WTC11 (cell line): Measurements from ENCODE around the gene ARHGAP8. TPM values are rescaled to one million over a fixed set of nuclear protein-coding genes. Genes with fewer than 3 reads are reported as not detected.

Experiments
- ATAC-seq: fragments of 200-7000 bp; cut with Tn5 transposase; 2 replicates; pipeline ENCODE4 v1.10.0; 2021; ENCODE audit warnings: mild to moderate bottlenecking, moderate library complexity
- CTCF ChIA-PET: fragments of 300-600 bp; sonication (Branson Sonifier 250); formaldehyde crosslinking; loops from one replicate; lab custom pipeline; 2021; ENCODE audit warnings: antibody characterized with exemption; lab: Charles Lee
- POLR2A ChIA-PET: fragments of 350-600 bp; sonication (Branson Sonifier 250); formaldehyde crosslinking; loops from one replicate; lab custom pipeline; 2021; ENCODE audit warnings: antibody characterized with exemption; lab: Charles Lee
- DNase-seq: peaks from one replicate; pipeline ENCODE4 v3.0.0; 2021; ENCODE audit warnings: low spot score
- H3K27ac Mint-ChIP-seq: 2 replicates; pipeline ENCODE4 v1.8.0; 2021; ENCODE audit warnings: mixed read lengths
- H3K27me3 Mint-ChIP-seq: 2 replicates; pipeline ENCODE4 v1.8.0; 2021; ENCODE audit warnings: low read depth, mild to moderate bottlenecking, moderate library complexity, mixed read lengths
- H3K36me3 Mint-ChIP-seq: 2 replicates; pipeline ENCODE4 v1.8.0; 2021; ENCODE audit warnings: mixed read lengths
- H3K4me1 Mint-ChIP-seq: 2 replicates; pipeline ENCODE4 v1.8.0; 2022; ENCODE audit warnings: mixed read lengths
- H3K4me3 Mint-ChIP-seq: 2 replicates; pipeline ENCODE4 v1.8.0; 2021; ENCODE audit warnings: mild to moderate bottlenecking, moderate library complexity, mixed read lengths
- H3K9me3 Mint-ChIP-seq: 2 replicates; pipeline ENCODE4 v1.8.0; 2021; ENCODE audit warnings: mixed read lengths
- AFF4 ChIP-seq: sonication (generic); formaldehyde crosslinking; IDR thresholded peaks from 2 replicates; pipeline ENCODE4 v1.8.1; 2023; ENCODE audit warnings: mild to moderate bottlenecking, missing genetic modification reagents, borderline replicate concordance
- AR ChIP-seq: fragments of 250-450 bp; sonication (Bioruptor Pico); IDR thresholded peaks from 2 replicates; pipeline ENCODE4 v1.9.0; 2021; ENCODE audit warnings: mild to moderate bottlenecking
- ATF6 ChIP-seq: sonication (generic); formaldehyde crosslinking; IDR thresholded peaks from 2 replicates; pipeline ENCODE4 v1.8.1; 2023; ENCODE audit warnings: mild to moderate bottlenecking, missing genetic modification reagents
- CBFB ChIP-seq: sonication (generic); formaldehyde crosslinking; IDR thresholded peaks from 2 replicates; pipeline ENCODE4 v1.8.1; 2022; ENCODE audit warnings: mild to moderate bottlenecking, low read depth, missing genetic modification reagents
- GABPB1 ChIP-seq: sonication (generic); formaldehyde crosslinking; IDR thresholded peaks from 2 replicates; pipeline ENCODE4 v1.8.1; 2023; ENCODE audit warnings: mild to moderate bottlenecking, missing genetic modification reagents
- MLX ChIP-seq: sonication (generic); formaldehyde crosslinking; IDR thresholded peaks from 2 replicates; pipeline ENCODE4 v1.8.1; 2023; ENCODE audit warnings: mild to moderate bottlenecking, missing genetic modification reagents, moderate library complexity
- NFYB ChIP-seq: sonication (generic); formaldehyde crosslinking; conservative IDR thresholded peaks from 2 replicates; pipeline ENCODE4 v1.8.0; 2022; ENCODE audit warnings: low read depth, missing genetic modification reagents
- NR3C1 ChIP-seq: sonication (generic); formaldehyde crosslinking; conservative IDR thresholded peaks from 2 replicates; pipeline ENCODE4 v1.8.1; 2023; ENCODE audit warnings: low read depth, mild to moderate bottlenecking, missing genetic modification reagents
- OVOL2 ChIP-seq: fragments of 250-450 bp; sonication (Bioruptor Pico); IDR thresholded peaks from 2 replicates; pipeline ENCODE4 v1.9.0; 2021; ENCODE audit warnings: mild to moderate bottlenecking, borderline replicate concordance
- PREB ChIP-seq: sonication (generic); formaldehyde crosslinking; IDR thresholded peaks from 2 replicates; pipeline ENCODE4 v1.8.1; 2022; ENCODE audit warnings: mild to moderate bottlenecking, missing genetic modification reagents, moderate library complexity, borderline replicate concordance
- SMAD3 ChIP-seq: sonication (generic); formaldehyde crosslinking; IDR thresholded peaks from 2 replicates; pipeline ENCODE4 v1.8.0; 2022; ENCODE audit warnings: missing genetic modification reagents, mild to moderate bottlenecking, borderline replicate concordance
- SMAD4 ChIP-seq: sonication (generic); formaldehyde crosslinking; IDR thresholded peaks from 2 replicates; pipeline ENCODE4 v1.8.0; 2022; ENCODE audit warnings: mild to moderate bottlenecking, missing genetic modification reagents
- ZNF281 ChIP-seq: sonication (generic); formaldehyde crosslinking; IDR thresholded peaks from 2 replicates; pipeline ENCODE4 v1.8.0; 2023; ENCODE audit warnings: mild to moderate bottlenecking, missing genetic modification reagents
- ZNF317 ChIP-seq: sonication (generic); formaldehyde crosslinking; IDR thresholded peaks from 2 replicates; pipeline ENCODE4 v1.8.1; 2023; ENCODE audit warnings: low read depth, mild to moderate bottlenecking, moderate library complexity, missing genetic modification reagents, borderline replicate concordance
- ZNF416 ChIP-seq: fragments of 250-450 bp; sonication (Bioruptor Pico); IDR thresholded peaks from 2 replicates; pipeline ENCODE4 v1.9.0; 2021; ENCODE audit warnings: mild to moderate bottlenecking, inconsistent platforms
- ZNF532 ChIP-seq: fragments of 250-450 bp; sonication (Bioruptor Pico); IDR thresholded peaks from 2 replicates; pipeline ENCODE4 v1.9.0; 2021; ENCODE audit warnings: mild to moderate bottlenecking, borderline replicate concordance
- ZNF671 ChIP-seq: fragments of 250-450 bp; sonication (Bioruptor Pico); IDR thresholded peaks from 2 replicates; pipeline ENCODE4 v1.8.0; 2021; ENCODE audit warnings: mild to moderate bottlenecking
- total RNA-seq: library from RNA; stranded (reverse); gene quantifications from 3 replicates; pipeline ENCODE4 v1.2.3, GENCODE V29; 2021

ARHGAP8 gene
- total RNA-seq, 1 experiment from 2014 or later, result 61.4 TPM

- Mint-ChIP-seq H3K27ac (0 out of 2 replicates have a peak overlapping the region, but pooled peaks have one; percentile 83), H3K9me3 (peaks cover 5% of the 10 kb centered on the region; the same call in 1 of the 2 replicates), H3K4me3 (no peak overlapping the region), H3K27me3 (no peaks in the 10 kb centered on the region), H3K4me1 (peaks cover 12% of the 10 kb centered on the region), H3K36me3 (peaks cover 19% of the 10 kb centered on the region)
- ChIA-PET CTCF (interaction anchor here (1.1 to 1.6 kb wide), 2 partner anchors 38 to 98 kb away, joined by 4 to 7 read pairs; no protein-coding TSS in a partner anchor), POLR2A (interaction anchor here (0.6 kb wide), 1 partner anchor 347 kb away, joined by 3 read pairs; no protein-coding TSS in a partner anchor)
- ATAC-seq, result no peak
- DNase-seq, result no peak
- TF ChIP-seq NR3C1 (CRISPR knock-in tag) (no peak), OVOL2 (no peak), CBFB (CRISPR knock-in tag) (no peak), GABPB1 (CRISPR knock-in tag) (no peak), ATF6 (CRISPR knock-in tag) (no peak), AR (CRISPR knock-in tag) (no peak), ZNF532 (CRISPR knock-in tag) (no peak), NFYB (CRISPR knock-in tag) (no peak), AFF4 (CRISPR knock-in tag) (no peak), ZNF281 (CRISPR knock-in tag) (no peak), SMAD3 (CRISPR knock-in tag) (no peak), ZNF671 (CRISPR knock-in tag) (no peak), MLX (no peak), ZNF416 (no peak), PREB (CRISPR knock-in tag) (no peak), ZNF317 (CRISPR knock-in tag) (no peak), SMAD4 (no peak)
Measured at GRCh38 chr22:44783091-44783490, 30.7 kb downstream of the ARHGAP8 start.
